ENCODE data around the gene STK40.

DNA sequence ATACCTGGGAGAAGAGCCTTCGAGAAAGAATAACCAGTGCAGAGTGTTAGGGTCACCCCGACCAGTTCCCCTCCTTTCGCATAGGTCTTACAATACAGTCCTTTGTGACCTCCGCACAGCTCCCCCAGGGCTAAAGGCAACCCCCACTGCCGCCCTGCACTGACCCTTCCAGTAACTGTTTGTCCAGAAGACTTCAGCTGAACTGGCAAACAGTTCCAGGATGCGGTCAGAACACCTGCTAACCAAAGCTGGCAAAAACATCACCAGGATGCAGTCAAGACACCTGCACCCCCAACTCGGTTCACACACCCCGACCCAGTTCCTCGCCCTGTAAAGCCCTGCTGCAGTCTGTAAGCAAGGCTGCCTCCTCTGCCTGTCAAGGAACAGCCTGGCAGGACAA lies 55.9 kb downstream of the STK40 start:
- TF ChIP-seq CTCF (IDR thresholded peaks at IDR 0.05; ENCODE audit: borderline replicate concordance, extremely low read depth, low read length, poor library complexity, severe bottlenecking), result no peak
- no peak for TF ChIP-seq EZH2 (IDR thresholded peaks at IDR 0.05; ENCODE audit: borderline replicate concordance, low read depth, low read length, severe bottlenecking)
